ENCODE results near the gene CCDC69.
"Not testable (repeated sequence)": the region's sequence is repeated elsewhere in the genome, so short reads cannot be mapped to it uniquely, and the experiment has no call there.

The CCDC69 gene

DNA sequence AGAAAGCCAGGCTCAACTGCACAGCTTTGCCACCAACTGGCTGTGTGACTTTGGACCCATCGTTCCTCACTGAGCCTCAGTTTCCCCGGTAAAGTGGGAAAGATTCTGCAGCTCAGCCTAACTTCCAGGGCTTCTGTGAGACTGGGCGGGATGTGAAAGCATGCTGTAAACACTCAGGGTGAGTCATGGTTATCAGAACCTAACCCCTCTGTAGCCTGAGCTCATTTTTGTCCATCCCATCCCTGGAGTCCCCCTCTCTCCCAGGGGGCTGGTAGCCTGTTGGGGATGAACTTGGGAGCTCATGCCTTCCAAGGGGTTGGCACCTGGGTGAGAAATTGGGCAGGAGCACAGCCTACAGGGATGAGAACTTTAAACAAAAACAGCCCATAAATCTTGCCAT, 2.3 kb downstream of the CCDC69 start:
- DNase-seq (ENCODE audit: low spot score) = no peak

DNA sequence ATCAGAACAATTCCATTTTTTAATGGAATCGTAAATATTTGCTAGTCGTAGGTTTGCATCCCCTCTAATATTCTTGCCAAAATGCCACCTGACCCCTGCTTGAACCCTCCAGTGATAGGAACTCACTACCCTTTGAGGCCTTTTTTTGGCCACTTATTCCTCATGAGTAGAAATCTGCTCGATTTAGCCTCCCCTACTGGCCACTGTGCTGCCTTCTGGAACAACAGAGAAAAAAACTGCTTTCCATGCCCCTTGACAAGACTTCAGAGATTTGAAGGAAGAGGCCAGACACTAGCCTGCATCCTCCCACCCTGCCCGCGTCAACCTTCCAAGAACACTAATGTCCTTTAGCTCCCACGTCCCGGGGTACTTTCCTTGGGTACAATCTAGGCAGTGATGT, 4.1 kb downstream of the CCDC69 start:
- no peak for DNase-seq (ENCODE audit: low spot score)

DNA sequence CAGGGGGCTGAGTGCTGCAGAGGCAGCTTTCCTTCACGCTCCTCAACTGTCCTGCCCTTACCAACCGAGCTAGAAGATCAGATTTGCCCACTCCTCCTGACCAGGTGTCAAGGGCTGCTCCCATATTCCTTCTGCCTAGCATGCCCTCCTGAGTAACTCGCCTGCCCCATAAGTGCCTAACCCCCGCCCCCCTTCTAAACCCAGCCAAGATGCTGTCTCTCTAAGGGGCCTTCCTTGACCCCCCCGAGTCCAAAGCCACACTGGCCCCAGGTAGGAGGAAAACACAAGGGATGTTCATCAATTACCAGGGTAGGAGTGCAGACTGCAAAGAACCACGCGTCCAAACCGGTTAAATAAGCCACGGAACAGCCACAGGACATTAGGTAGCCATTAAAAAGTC, 4.8 kb downstream of the CCDC69 start:
- no peak for DNase-seq (ENCODE audit: low spot score)

DNA sequence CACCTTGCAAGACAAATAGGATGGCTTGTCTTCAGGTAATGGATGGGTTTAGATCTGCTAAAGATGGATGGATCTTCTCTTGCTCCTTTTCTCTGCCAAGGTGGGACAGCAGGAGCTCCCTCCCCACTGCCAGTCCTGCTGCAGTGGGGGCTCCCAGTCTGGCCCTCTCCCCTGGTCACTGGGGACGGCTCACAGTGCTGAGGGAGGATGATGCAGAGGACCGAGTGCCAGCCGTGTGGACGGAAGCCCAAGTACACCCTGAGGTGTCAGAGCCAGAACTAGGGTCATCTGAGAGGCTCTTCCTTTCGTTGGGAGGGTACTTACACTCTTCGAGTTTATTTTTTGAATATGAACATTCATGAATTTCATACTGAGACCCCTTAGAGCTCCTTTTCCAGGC, 5.7 kb downstream of the CCDC69 start:
- no peak for DNase-seq (ENCODE audit: low spot score)

DNA sequence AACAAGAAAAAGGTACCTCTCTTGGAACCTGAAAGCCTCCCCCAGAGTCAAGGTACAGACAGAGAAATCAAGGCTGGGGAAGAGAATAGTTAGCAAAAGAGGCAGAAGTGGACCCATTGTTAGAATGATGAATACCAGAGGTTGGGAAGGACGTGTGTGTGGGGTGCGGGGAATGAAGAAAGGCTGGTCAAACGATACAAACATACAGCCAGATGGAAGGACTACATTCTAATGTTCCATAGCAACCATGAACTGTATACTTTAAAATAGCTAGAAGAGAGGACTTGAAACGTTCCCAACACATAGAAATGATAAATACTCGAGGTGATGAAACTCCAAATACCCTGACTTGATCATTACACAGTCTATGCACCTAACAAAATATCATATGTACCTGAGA, 7.1 kb downstream of the CCDC69 start:
- no peak for DNase-seq (ENCODE audit: low spot score)

DNA sequence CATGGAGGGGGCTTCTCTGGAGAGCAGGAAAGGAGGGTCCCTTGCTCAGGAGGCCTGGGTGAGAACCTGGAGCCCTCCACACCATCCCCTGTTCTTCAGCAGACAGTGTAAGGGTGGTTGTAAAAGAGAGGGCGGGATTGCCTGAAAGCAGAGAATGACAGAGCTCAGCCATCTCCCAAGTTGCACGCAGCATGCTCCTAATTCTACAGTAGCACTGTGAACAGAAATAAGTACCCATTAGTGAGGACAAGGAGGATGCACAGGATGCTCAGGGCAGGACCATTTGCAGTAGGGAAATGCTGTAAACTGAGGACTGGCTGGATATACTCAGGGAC, 8.4 kb downstream of the CCDC69 start:
- no peak for DNase-seq (ENCODE audit: low spot score)

DNA sequence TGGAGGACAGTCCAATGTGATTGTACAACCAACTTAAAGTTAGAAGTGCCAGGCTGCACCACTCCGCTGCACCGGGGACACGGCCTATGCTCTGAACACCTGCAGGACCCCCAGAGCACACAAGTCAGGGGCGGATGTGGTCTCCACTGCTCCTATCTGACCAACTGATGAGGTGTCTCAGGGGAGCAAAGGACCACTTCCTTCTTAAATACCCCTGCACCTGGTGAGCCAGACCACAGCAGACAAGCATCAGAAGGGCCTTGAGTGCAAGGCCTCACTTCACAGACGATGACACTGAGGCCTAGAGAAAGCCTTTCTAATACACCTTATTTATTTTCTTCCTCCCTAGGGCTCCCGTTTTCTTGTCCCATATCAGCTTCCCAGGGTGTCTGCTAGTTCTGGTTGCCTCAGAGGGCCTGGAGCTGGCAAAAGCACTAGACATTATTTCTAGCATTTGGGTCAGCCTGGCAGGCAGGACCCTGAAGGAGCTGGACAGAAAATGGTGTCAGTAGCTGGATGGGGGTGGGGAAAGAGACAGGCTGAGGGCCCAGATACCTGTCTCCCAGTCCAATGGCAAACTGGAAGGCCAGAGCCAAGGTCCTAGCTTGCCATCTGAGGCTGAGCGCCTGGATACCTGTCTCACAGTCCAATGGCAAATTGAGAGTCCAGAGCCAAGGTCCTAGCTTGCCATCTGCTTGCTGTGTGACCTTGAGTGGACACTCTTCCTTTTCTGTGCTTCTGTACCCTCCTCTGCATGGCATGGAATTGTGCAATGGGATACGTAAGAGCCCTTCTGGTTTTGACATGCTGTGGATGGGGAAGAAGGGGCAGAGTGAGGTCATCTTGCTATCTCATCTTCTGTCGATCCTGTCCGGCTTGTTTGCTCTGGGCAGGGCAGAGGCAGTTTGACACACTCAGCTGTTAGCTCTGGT, 9.0 kb downstream of the CCDC69 start:
- no peak for DNase-seq (ENCODE audit: low spot score)

DNA sequence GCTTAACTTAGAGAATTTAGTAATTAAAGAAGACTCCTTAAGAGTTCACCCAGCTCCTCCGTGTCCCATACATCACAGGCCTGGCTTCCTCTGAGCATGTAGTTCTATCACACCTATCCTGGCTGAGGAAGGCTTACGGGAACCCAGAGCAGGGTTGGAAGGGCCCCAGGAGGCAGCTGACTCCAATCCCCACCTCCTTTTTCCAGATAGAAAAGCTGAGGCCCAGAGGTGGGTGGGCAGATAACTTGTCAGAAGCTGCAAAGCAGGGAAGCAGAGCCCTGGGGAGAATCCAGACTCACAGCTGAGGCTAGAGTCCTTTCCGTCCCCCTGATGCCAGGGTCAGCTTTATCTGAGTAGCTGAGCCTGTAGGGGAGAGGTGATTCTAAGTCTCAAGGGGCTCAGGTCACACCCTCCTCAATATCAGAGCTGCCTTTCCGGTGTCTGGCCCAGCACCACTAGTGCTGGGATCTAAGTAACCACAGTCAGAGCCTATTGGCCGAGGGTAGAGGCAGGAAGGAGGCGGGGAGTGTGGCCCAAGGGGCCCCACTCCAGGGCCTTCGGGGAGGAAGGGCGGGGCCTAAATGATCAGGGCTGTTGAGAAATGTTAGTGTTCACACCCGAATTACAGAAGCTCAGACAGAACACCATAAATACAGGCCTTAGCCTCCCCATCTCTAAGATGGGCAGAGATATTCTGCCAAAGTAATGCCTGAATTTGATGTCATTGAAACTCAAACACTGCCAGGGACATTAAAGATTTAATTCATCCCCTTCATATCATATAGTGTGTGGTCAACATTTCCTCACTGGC, 9.9 kb downstream of the CCDC69 start:
- DNase-seq (ENCODE audit: low spot score) = peak; percentile 81

DNA sequence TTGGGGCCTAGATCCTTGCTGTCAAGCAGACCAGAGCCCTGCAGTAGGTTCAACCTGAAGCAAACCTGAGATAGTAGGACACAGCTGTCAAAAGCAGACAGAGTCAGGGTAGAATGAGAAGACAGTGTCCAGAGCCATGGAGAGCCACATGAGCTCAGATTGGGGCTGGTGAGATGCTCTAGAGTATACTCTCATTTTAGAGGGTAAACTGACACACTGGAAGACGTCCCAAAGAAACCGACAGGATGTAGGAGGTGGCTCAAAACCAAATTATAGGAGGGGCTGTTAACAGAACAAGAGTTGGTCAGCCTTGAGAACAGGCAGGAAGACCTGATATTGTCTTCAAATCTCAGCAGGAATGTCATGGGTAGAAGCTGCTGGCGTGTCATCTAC, 11.5 kb downstream of the CCDC69 start:
- no peak for DNase-seq (ENCODE audit: low spot score)

DNA sequence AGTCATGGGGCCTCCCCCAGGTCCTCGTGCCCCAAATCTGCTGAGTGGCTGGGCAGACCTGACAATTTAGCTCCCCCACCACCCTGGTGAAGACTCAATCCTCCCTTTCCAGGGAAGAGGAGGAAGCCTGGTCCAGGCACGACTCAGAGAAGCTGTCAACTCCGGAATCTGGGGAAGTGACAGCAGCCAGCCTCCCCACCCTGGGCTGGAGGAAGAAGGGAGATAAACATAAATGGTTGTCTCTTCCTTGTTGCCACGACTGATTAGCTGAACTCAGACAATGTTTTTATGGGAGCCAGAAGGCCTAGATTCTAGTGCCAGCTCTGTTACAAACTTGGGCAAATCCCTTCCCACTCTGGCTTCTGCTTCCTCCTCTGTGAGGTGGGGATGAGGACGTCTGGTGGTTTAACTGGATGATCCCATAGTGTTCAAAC, 15.4 kb downstream of the CCDC69 start:
- DNase-seq (ENCODE audit: low spot score) = no peak

DNA sequence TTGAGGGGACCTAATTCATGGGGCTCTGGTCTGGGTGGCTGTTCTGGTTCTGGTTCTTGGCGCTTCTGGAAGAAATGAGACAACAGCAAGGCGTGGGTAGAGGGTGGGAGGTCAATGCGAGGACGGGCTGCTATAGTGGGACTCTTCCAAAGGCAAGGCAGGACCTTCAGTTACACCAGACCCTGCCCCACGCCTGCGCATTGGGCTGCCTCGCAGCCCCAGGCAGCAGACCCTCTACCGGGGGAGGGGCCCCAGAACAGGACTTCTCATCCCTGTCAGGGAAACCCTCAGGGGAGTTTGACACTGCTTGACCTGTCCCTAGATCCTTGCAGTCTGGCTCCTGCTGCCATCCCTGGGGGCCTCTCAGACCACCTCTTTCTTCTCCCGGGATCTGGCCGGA, 18.5 kb downstream of the CCDC69 start:
- no peak for DNase-seq (ENCODE audit: low spot score)

DNA sequence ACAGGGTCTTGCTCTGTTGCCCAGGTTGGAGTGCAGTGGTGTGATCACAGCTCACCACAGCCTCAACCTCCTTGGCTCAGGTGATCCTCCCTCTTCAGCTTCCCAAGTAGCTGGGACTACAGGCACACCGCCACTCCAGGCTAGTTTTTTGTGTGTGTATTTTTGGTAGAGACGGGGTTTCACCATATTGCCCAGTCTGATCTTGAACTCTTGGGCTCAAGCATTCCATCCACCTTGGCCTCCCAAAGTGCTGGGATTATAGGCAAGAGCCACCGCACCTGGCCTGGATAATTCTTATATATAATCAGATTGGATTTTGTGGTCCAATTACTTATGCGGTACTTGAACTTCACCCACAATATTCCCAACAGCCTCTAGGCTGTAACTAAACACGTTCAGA, 19.8 kb downstream of the CCDC69 start:
- DNase-seq (ENCODE audit: low spot score) = no peak

DNA sequence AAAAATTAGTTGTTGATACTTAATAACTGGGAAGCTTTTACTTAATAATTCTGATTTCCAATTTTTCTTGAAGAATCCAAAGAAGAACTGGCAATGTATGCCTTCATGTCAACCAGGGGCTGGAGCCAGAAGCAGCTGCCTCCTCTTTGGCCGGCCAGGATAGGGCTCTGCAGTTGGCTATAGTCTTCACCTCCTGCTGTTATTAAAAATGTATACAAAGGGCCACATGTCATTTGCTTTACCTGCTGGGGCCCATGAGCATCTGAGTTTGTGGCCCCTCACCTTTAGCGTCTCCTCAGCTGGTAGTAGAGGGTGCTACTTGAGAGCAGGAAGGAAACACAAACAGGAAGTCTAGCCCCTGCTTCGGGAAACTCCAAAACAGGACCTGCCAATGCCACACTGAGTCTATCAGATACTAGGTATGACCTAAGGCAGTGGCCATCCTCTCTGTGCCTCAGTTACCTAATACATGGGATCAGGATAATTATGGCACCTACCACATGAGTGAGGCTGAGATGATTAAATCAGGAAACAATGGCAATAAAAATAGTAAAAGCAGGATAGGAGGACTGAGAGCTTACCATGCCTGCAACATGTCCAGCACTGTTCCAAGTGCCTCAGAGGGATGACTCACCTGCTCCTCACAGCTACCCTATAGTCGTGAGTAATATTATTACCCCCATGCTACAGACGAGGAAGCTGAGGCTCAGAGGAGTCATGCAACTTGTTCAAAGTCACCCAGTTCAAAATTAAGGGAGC, 21.3 kb downstream of the CCDC69 start:
- DNase-seq (ENCODE audit: low spot score) = peak; percentile 33

DNA sequence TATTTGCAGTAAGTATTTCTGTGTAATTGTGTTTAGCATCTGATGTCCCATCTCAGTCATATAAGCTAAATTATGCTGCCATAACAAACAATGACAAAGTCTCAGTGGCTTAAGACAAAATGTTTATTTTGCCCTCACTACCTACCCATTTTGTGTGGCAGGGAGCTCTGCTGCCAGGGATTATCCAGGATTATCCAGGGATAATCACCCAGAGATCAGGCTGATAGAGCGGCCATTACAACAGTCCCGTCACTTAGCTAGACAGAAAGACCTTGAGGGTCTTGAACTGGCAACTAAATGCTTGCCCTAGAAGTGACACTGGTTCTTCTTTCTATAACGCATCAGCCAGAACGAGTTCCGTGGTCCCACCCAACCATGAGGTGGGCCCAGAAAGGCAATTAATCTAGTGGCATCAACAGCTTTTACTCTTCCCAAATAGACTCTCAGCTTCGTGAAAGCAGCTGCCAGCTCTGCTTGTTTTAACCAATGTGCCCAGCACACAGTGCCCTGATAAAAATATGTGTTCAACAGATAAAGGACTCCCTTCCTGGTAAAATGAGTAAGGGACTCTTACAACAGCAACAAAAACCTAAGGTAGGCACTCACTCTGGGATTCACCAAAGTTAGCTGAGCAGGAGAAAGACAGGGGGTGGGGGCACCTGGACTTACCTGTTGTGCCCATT, 22.8 kb downstream of the CCDC69 start:
- DNase-seq (ENCODE audit: low spot score) = no peak

DNA sequence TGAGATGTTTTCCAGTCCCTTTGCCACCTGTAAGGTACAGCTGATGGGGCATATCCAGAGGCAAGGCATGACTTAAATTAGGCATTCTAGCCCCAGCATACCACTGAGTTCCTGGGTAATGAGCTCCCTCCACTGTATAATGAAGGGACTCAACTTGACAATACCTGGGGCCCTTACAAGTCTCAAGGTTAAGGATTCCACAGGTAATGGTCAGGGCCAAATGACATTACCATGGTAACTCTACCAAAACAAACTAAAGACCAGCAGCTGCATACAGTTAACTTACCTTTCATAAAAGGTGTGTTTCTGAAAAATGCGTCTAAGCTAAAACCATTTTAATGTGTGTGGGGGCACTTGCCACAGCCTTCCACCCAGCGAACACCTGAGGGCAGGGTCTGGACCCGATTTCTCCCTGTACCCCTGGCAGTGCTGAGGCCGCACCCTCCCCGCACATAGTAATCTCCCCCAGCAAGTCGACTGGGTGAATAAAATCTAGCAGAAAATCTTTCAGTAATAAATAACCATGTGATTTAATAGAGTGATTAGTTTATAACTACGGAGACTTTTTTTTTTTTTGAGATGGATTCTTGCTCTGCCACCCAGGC, 24.2 kb downstream of the CCDC69 start:
- no peak for DNase-seq (ENCODE audit: low spot score)

DNA sequence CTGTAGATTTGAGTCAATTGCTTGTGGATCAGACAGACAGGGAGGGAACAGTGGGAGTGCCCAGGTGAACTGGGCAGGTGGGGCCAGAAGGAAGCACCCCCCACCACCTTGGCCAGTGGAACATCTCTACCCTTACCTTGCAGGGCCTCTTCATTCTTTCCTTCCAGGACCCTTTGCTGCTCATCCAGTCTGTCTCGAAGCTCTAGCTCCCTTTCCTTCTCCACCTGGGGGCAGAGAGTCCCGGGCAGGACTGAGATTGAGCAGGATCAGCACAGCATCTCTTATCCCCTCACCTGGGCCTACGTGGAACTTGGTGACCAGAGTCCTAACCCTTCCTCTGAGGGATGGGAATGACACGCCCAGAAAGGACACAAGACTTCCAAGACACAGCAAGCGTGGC, 25.0 kb downstream of the CCDC69 start:
- DNase-seq (ENCODE audit: low spot score) = no peak

DNA sequence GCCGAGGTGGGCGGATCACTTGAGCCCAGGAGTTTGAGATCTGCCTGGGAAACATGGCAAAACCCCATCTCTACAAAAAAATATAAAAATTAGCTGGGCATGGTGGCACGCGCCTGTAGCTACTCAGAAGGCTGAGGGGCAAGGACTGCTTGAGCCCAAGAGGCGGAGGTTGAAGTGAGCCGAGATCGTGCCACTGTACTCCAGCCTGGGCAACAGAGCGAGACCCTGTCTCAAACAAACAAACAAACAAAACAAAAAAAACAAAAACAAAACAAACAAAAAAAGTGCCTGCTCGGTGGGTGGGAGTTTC, 26.6 kb downstream of the CCDC69 start:
- not testable (repeated sequence) for DNase-seq (ENCODE audit: low spot score)

DNA sequence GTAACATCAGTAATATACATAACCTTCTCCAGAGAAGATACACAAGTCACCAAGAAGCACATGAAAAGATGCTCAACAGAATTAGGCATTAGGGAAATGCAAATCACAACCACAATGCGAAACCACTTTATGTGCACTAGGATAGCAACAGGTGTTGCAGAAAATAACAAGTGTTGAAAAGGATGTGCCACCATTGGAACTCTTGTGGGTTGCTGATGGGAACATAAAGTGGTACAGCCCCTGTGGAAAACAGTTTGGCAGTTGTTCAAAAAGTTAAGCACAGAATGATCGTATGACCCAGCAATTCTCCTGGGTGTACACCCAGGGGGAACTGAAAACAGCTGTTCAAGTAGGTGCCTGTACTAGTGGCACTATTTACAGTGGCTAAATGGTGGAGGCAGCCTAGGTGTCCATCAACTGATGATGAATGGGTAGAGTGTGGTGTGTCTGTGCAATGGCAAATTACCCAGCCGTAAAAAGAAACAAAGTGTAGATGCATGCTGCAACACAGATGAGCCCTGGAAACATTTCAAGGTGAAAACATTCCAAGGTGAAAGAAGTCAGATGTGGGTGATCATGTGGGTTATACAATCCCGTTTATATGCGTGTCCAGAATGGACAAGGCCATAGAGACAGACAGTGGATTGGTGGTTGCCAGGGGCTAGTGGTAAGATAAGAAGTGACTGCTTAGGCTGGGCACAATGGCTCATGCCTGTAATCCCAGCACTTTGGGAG, 27.2 kb downstream of the CCDC69 start:
- no peak for DNase-seq (ENCODE audit: low spot score)

DNA sequence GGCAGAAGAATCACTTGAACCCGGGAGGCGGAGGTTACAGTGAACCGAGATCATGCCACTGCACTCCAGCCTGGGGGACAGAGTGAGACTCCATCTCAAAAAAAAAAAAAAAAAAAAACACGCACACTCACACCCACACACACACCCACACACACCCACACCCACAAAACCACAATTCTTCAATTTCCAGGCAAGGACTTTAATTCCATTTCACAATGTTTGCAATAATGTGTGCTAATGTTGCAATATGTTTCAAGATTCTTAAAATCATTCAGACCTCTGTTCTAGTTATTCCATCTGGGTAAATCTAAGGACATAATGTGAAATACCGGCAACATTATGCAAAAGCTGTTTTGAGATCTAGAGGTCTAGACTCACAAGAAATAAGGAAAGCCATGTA, 28.3 kb downstream of the CCDC69 start:
- no peak for DNase-seq (ENCODE audit: low spot score)

DNA sequence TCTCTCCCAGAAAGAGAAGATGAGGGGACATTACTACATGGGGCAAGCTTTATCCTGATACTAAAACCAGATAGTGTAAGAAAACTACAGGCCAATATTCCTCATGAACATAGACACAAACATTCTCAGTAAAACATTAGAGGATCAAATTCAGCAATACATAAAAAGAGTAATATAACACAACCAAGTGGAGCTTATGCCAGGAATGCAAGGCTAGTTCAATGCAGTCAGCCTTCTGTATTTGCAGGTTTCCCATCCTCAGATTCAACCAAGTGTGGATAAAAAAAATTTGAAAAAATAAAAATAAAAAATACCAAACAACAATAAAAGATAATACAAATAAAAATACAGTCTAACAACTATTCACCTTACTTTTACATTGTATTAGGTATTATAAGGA, 31.3 kb downstream of the CCDC69 start:
- no peak for DNase-seq (ENCODE audit: low spot score)

DNA sequence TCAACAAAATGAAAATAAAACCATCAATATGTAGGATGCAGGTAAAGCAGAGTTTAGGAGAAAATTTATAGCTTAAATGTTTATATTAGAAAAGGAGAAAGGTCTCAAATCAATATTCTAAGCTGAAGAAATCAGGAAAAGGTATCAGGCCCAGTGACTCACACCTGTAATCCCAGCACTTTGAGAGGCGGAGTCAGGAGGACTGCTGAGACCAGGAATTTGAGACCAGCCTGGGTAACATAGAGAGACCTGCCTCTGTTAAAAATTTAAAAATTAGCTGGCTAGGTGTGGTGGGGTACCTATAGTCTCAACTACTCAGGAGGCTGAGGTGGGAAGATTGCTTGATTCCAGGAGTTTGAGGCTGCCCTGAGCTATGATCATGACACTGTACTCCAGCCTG, 32.2 kb downstream of the CCDC69 start:
- DNase-seq (ENCODE audit: low spot score) = no peak
